Smooth muscle cell (in vitro differentiated cells): ENCODE results near the gene GRIK4. TPM values are rescaled to one million over a fixed set of nuclear protein-coding genes. Genes with fewer than 3 reads are reported as not detected.
A peak's percentile ranks its signal among the peaks of the same experiment; 100 is the strongest.

ENCODE experiments used
- DNase-seq: peaks from one replicate; lab custom pipeline; 2025; ENCODE audit not compliant: unreplicated experiment; lab: John Stamatoyannopoulos, UW
- H2AFZ ChIP-seq: fragments of 200-600 bp; sonication (generic); 2 replicates; pipeline ENCODE4 v1.6.0; 2016; ENCODE audit warnings: antibody characterized with exemption, low read depth, mild to moderate bottlenecking
- H3F3A ChIP-seq: fragments of 200-600 bp; sonication (generic); 2 replicates; pipeline ENCODE4 v1.6.0; 2017; ENCODE audit warnings: antibody characterized with exemption, low read depth
- H3K27ac ChIP-seq: fragments of 200-600 bp; sonication (generic); 2 replicates; pipeline ENCODE4 v1.5.1; 2016; ENCODE audit warnings: low read depth, mild to moderate bottlenecking
- H3K27me3 ChIP-seq: fragments of 200-600 bp; sonication (generic); 2 replicates; pipeline ENCODE4 v1.6.1; 2016; ENCODE audit warnings: low read depth, mild to moderate bottlenecking
- H3K36me3 ChIP-seq: fragments of 200-600 bp; sonication (generic); 2 replicates; pipeline ENCODE4 v1.5.1; 2016; ENCODE audit warnings: low read depth
- H3K4me1 ChIP-seq: fragments of 200-600 bp; sonication (generic); 2 replicates; pipeline ENCODE4 v1.5.1; 2016; ENCODE audit warnings: low read depth
- H3K4me2 ChIP-seq: fragments of 200-600 bp; sonication (generic); 2 replicates; pipeline ENCODE4 v1.6.0; 2016; ENCODE audit warnings: mild to moderate bottlenecking
- H3K4me3 ChIP-seq: fragments of 200-600 bp; sonication (generic); 2 replicates; pipeline ENCODE4 v1.5.1; 2016; ENCODE audit warnings: mild to moderate bottlenecking
- H3K79me2 ChIP-seq: fragments of 200-600 bp; sonication (generic); 2 replicates; pipeline ENCODE4 v1.6.0; 2016; ENCODE audit warnings: low read depth, mild to moderate bottlenecking
- H3K9ac ChIP-seq: fragments of 200-600 bp; sonication (generic); 2 replicates; pipeline ENCODE4 v1.6.0; 2016; ENCODE audit warnings: low read depth
- H3K9me3 ChIP-seq: fragments of 200-600 bp; sonication (generic); replicated peaks from 2 replicates; pipeline ENCODE4 v1.5.1; 2016; ENCODE audit warnings: low read depth
- H4K20me1 ChIP-seq: fragments of 200-600 bp; sonication (generic); 2 replicates; pipeline ENCODE4 v1.6.0; 2016; ENCODE audit warnings: low read depth
- WGBS: methylation state at CpG from one replicate; pipeline ENCODE4 v1.1.7; 2016; ENCODE audit warnings: low lambda C conversion rate; 5-methylcytosine and 5-hydroxymethylcytosine counted together
- polyA plus RNA-seq: library from polyadenylated mRNA; unstranded; fragments of >200 nt; fragmentation: Nextera tagmentation; extraction: Ambion mirVana; gene quantifications from 2 replicates; pipeline ENCODE4 v1.2.1, GENCODE V29; 2016
- total RNA-seq: library from RNA; depleted of rRNA; stranded (reverse); fragments of >200 nt; gene quantifications from 2 replicates; pipeline ENCODE4 v1.2.3, GENCODE V29; 2014
- TF ChIP-seq, protein P1 (sequence below): fragments of 200-600 bp; sonication (generic); IDR thresholded peaks from 2 replicates; pipeline ENCODE4 v1.5.1; 2017; ENCODE audit warnings: borderline replicate concordance, mild to moderate bottlenecking, antibody characterized with exemption; ENCODE audit not compliant: insufficient read depth, poor library complexity, severe bottlenecking

GRIK4 gene
- total and polyA plus RNA-seq, 2 experiments from 2014 or later = not detected

DNA sequence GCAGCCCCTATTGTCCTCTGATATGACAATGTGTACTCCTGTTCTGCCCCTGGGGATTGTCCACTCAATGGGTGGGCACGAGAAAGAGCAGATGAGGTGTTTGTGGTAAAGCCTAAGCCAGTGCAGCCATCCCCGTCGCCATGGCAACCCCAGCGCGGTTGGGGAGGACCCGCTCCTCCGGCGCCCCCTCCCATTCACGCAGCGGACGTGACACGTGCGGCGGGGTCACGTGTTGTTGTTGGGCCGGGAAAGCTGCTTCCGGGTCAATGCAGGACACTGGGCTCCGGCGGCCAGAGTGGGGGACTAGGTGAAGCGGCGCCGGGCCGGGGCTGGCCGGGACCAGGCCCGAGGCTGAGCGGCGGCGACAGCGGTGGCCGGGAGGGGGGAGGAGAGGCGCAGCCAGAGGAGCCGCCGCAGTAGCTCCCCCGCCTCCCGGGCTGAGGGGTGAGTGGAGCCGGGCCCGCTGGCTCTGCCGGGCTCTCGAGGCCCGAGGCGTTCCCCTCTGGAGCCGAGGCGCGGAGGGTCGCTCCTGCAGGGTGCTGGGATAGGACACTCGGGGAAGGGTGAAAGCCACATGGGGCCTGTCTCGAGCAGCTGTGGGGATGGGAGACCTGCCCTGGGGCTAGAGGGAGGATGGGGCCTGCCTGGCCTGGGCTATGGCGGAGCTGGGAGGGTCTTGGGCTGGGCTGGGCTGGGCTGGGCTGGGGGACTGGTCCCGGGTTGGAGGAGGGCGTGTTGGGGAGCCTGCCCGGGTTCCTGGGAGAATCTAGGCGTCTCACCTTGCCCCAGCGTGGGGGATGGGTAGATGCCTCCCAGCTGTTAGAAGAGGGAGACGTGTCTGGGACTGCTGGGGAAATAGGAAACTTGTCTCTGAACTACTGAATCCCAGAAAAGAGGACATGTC is 512.6 kb downstream of the GRIK4 start, which contains the start of gene TBCEL:
TBCEL (plus strand) TSS at position 255 of the 904 bp plus-strand sequence. CDS start 21,589 bp downstream, outside the sequence.
- Histone ChIP-seq H3K27me3 (no peaks in the 10 kb centered on the region), H3K36me3 (no peaks in the 10 kb centered on the region), H3K4me3 (peak within 1 kb of the TSS; percentile 70), H3K27ac (peak within 1 kb of the TSS; percentile 44), H3K4me1 (peaks cover 7% of the 10 kb centered on the region), H3K9me3 (no peaks in the 10 kb centered on the region), H3F3A (no peaks in the 10 kb centered on the region), H3K9ac (peak within 1 kb of the TSS; percentile 78), H3K4me2 (peak within 1 kb of the TSS; percentile 94), H4K20me1 (peaks cover 34% of the 10 kb centered on the region), H2AFZ (peak within 1 kb of the TSS; percentile 77), H3K79me2 (peaks cover 43% of the 10 kb centered on the region)
- WGBS = 2% methylated on average over 39 of the region's 54 CpGs
- TF ChIP-seq, protein P1, sequence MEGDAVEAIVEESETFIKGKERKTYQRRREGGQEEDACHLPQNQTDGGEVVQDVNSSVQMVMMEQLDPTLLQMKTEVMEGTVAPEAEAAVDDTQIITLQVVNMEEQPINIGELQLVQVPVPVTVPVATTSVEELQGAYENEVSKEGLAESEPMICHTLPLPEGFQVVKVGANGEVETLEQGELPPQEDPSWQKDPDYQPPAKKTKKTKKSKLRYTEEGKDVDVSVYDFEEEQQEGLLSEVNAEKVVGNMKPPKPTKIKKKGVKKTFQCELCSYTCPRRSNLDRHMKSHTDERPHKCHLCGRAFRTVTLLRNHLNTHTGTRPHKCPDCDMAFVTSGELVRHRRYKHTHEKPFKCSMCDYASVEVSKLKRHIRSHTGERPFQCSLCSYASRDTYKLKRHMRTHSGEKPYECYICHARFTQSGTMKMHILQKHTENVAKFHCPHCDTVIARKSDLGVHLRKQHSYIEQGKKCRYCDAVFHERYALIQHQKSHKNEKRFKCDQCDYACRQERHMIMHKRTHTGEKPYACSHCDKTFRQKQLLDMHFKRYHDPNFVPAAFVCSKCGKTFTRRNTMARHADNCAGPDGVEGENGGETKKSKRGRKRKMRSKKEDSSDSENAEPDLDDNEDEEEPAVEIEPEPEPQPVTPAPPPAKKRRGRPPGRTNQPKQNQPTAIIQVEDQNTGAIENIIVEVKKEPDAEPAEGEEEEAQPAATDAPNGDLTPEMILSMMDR = no peak
- peak; percentile 48 for DNase-seq

GRCh38 chr11:121024989-121025388 is 513.4 kb downstream of the GRIK4 start:
- Histone ChIP-seq H3K27me3 (no peaks in the 10 kb centered on the region), H3K36me3 (no peaks in the 10 kb centered on the region), H3K9me3 (no peaks in the 10 kb centered on the region), H3K9ac (peak overlapping the region; percentile 78), H2AFZ (no peak overlapping the region), H3K79me2 (peaks cover 43% of the 10 kb centered on the region), H3K27ac (peak overlapping the region; percentile 44), H4K20me1 (peaks cover 43% of the 10 kb centered on the region), H3K4me1 (peaks cover 7% of the 10 kb centered on the region), H3K4me2 (peak overlapping the region; percentile 94), H3F3A (no peaks in the 10 kb centered on the region), H3K4me3 (peak overlapping the region; percentile 70)
- DNase-seq = no peak
- TF ChIP-seq, protein P1 = no peak
- 57% methylated on average over 3 of the region's 3 CpGs for WGBS

DNA sequence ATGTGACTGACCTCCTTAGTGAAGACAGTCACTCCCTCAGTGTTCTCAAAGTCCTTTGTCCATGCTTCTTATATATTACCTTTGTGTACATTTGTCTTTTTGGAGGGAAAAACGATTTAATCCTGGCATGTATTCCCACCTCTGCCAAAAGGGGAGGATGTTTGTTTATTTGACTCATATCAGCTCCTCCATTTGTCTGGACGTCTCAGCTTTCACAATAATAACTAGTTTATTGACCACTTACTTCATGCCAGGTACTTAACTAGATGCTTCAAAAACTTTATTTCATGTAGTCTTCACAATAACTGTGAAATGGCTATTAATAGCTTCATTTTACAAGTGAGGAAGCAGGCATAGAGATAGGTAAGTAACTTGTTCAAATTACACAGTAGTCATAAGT is 517.6 kb downstream of the GRIK4 start:
- 77% methylated on average over 2 of the region's 2 CpGs for WGBS
- Histone ChIP-seq H2AFZ (no peak overlapping the region), H3K4me2 (no peak overlapping the region), H3K9ac (no peak overlapping the region), H3K79me2 (peaks cover 53% of the 10 kb centered on the region), H3K36me3 (no peaks in the 10 kb centered on the region), H3K4me3 (no peak overlapping the region), H3K27ac (no peak overlapping the region), H4K20me1 (peaks cover 74% of the 10 kb centered on the region), H3K27me3 (no peaks in the 10 kb centered on the region), H3K9me3 (no peaks in the 10 kb centered on the region), H3F3A (no peaks in the 10 kb centered on the region), H3K4me1 (peaks cover 7% of the 10 kb centered on the region)
- DNase-seq = no peak
- TF ChIP-seq, protein P1 = no peak
